Measurements from ENCODE around the gene RHOC.
"Not testable (repeated sequence)": the region's sequence is repeated elsewhere in the genome, so short reads cannot be mapped to it uniquely, and the experiment has no call there.

- TF ChIP-seq ZBTB33 (IDR thresholded peaks at IDR 0.05; ENCODE audit: borderline replicate concordance, low read depth); MAX (IDR thresholded peaks at IDR 0.05; ENCODE audit: low read depth); CTCF (IDR thresholded peaks at IDR 0.05); SMC3 (IDR thresholded peaks at IDR 0.05; ENCODE audit: low read depth, low read length); EZH2phosphoT487 (IDR thresholded peaks at IDR 0.05; ENCODE audit: borderline replicate concordance, low read depth); USF2 (IDR thresholded peaks at IDR 0.05; ENCODE audit: borderline replicate concordance, low read depth, low read length); NFIC (IDR thresholded peaks at IDR 0.05; ENCODE audit: borderline replicate concordance); TEAD4 (IDR thresholded peaks at IDR 0.05; ENCODE audit: borderline replicate concordance, insufficient read depth); SIN3A (IDR thresholded peaks at IDR 0.05; ENCODE audit: borderline replicate concordance, low read depth, low read length); FOXM1 (IDR thresholded peaks at IDR 0.05; ENCODE audit: low read depth); GABPA (IDR thresholded peaks at IDR 0.05; ENCODE audit: low read depth): not testable (repeated sequence)
These were observed 21.5 kb upstream of the RHOC start for GRCh38 chr1:112728306-112728971.

Measured in SK-N-SH (cell line).